Stimulated activated CD4-positive, alpha-beta T cell treated with anti-CD3 and anti-CD28 coated beads, Interleukin-4, amount 100 ng/mL, for 1 hour (primary cell): ENCODE data around the gene SLC17A5.
"Not testable (repeated sequence)": the region's sequence is repeated elsewhere in the genome, so short reads cannot be mapped to it uniquely, and the experiment has no call there.

Experiments
- DNase-seq: peaks from one replicate; pipeline ENCODE4 v3.0.0-alpha.2; 2020

SLC17A5 gene

GRCh38 chr6:73665686-73666319 lies 12.0 kb upstream of the SLC17A5 start:
- no peak for DNase-seq

- no peak for DNase-seq
These were observed 10.9 kb upstream of the SLC17A5 start for GRCh38 chr6:73664701-73665100.

- DNase-seq, result no peak
These were observed 3.4 kb upstream of the SLC17A5 start for GRCh38 chr6:73657201-73657600.

GRCh38 chr6:73656531-73657145 lies 2.8 kb upstream of the SLC17A5 start:
- DNase-seq, result no peak

DNA sequence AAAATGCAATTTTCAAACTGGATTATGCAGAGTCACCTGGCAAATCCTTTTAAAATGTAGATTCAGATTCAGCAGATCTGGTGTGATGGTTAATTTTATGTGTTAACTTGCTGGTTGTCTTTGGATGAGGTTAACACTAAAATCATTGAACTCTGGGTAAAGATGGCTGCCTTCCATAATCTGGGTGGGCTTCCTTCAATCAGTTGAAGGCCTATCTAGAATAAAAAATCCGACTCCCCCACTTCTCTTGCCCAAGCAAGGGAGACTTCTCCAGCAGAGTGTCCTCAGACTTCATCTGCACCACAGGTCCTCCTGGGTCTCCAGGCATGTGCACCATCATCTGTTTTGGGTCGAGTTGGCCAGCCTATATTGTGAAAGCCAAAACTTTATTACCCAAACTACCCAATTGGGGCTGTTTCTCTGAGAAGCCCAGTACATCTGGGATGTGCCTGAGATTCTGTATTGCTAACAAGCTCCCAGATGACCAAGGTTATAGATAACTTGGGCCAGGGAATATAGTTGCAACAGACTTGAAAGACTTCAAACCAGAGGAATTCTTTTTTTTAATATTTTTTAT lies 1.6 kb upstream of the SLC17A5 start:
- no peak for DNase-seq

- peak; percentile 56 for DNase-seq
These were observed 888 bp downstream of the SLC17A5 start for GRCh38 chr6:73652637-73653570.

- no peak for DNase-seq
These were observed 4.0 kb downstream of the SLC17A5 start for GRCh38 chr6:73649783-73650182.

GRCh38 chr6:73648166-73648565 lies 5.6 kb downstream of the SLC17A5 start:
- no peak for DNase-seq

DNA sequence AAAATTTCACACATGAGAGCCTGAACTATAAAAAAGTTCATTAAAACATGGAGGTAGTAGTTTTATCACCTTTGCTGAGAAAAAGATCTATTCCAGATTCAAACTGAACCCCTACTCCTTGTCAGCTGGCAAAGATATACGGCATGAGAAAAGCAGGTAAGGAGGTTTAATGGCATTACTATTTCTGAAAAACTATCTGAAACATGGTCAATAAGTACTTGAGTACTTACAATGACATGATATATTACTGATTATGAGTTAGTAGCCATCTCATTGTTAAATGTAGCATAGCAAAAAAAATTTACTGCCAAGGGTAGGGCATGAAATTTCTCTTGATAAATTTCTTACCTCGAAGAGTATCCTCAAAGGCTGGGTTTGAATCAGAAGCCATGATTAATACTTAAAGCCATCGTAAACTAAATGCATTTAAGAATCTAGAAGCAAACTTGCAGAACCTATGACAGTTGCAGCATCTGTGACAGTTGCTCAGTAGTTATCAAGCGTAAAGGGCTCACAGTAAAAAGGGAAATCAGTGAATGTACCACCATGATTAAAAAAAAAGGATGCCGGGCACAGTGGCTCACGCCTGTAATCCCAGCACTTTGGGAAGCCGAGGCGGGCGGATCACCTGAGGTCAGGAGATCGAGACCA lies 8.7 kb downstream of the SLC17A5 start:
- DNase-seq, result no peak

DNA sequence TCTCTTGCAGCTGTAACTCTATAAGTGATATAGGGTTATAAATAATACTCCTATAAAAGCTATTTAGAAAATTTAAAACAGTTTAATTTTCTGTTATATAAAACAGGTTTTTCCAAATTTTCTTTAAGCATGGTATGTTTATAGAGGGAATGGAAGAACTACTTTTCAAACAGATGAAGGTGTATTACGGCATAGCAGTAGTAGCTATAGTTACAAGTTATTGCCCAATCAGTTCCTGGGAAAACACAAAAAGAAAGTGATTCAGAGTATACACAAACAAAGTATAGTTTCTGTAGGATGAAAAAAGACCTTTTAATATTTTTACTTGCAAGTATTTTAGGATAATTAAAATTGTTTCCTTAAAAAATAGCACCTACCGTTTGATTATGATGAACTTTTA lies 9.8 kb downstream of the SLC17A5 start:
- no peak for DNase-seq

DNA sequence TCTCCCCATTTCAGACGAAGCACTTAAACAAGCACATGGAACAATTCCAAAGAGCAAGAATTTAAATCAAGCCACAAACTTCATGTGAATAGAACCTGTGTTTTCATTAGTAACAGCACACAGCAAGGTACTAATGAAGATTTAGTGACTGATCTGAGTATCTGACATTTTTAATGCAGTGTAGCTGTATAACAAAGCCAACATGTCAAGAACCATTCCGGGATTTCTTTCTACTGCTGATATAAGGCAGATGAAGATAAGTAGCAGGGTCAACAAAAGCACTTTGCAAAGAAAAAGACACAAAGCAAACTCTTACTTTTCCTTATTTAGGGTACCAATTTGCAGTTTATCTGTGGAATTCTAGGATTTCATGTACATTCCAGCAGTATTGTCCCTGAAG lies 11.3 kb downstream of the SLC17A5 start:
- no peak for DNase-seq

GRCh38 chr6:73640179-73640750 lies 13.5 kb downstream of the SLC17A5 start:
- no peak for DNase-seq

DNA sequence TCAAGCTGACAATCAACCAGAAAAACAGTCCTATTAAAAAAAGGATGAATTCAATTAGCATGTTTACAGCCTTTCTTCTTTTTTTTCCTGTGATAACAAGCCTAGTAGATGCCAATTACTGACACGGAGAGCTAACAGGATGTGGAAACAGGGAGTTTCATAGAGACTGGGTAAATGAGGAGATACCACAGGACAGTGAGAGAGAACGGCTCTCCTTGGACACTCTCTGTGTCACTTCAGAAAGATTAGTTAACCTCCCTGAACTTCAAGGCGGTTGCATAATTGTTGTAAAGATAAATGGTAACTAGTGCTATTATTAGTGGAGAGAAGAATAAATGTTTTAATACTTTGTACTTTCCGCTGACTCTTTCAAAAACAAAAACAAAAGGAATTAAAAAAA lies 14.8 kb downstream of the SLC17A5 start:
- no peak for DNase-seq

GRCh38 chr6:73637404-73637803 lies 16.4 kb downstream of the SLC17A5 start:
- no peak for DNase-seq

DNA sequence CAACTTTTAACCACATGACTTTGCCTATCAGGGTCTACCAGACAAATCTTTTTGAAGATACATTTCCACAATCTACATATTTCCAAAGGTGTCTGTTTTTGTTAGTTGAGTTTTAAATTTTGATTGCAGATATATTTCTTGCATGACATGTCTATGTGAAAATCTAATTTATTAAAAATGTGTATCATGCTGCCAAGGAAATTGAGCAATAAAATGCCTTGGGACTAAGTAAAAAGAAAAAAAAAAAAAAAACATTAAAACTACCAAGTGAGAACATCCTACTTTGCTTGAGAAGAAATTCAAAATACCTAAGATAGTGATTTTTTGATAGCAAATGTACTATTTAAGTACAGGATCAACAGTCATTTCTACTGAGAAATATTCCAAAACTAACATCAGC lies 17.7 kb downstream of the SLC17A5 start:
- no peak for DNase-seq

DNA sequence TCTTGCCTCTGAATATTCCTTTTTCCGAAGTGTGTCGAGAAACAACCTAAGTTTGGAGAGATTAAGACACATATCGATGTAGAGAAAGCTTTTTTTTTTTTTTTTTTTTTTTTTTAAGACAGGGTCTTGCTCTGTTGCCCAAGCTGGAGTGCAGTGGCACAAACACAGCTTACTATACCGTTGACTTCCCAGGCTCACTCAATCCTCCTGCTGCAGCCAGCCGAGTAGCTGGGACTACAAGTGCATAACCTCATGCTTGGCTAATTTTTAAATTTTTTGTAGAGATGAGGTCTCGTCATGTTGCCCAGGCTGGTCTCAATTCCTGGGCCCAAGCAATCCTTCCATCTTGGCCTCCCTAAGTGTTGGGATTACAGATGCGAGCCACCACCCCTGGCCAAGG lies 21.4 kb downstream of the SLC17A5 start:
- no peak for DNase-seq

- no peak for DNase-seq
These were observed 21.9 kb downstream of the SLC17A5 start for GRCh38 chr6:73631849-73632248.

GRCh38 chr6:73630401-73630800 lies 23.4 kb downstream of the SLC17A5 start:
- DNase-seq, result no peak

GRCh38 chr6:73624896-73625295 lies 28.9 kb downstream of the SLC17A5 start:
- no peak for DNase-seq

DNA sequence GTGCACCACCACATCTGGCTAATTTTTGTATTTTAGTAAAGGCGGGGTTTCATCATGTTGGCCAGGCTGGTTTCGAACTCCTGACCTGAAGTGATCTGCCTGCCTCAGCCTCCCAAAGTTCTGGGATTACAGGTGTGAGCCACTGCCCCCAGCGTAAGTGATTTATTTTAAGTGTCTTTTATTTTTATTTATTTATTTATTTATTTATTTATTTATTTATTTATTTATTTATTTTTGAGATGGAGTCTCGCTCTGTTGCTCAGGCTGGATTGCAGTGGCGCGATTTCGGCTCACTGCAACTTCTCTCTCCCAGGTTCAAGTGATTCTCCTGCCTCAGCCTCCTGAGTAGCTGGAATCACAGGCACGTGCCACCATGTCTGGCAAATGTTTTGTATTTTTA lies 30.3 kb downstream of the SLC17A5 start:
- not testable (repeated sequence) for DNase-seq

DNA sequence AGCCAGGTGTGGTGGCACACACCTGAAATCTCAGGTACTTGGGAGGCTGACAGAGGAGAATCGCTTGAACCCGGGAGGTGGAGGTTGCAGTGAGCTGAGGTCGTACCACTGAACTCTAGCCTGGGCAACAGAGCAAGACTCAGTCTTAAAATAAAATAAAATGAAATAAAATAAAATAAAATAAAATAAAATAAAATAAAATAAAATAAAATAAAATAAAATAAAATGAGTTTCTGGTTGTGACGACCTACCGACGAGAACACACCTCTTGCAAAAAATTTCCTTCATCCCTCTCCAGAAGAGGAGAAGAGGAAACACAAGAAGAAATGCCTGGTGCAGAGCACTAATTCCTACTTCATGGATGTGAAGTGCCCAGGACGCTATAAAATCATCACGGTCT lies 35.7 kb downstream of the SLC17A5 start:
- DNase-seq, result not testable (repeated sequence)

- no peak for DNase-seq
These were observed 39.0 kb downstream of the SLC17A5 start for GRCh38 chr6:73614802-73615201.
